ENCODE measurements around the gene HAPLN3. TPM values are rescaled to one million over a fixed set of nuclear protein-coding genes. Genes with fewer than 3 reads are reported as not detected.

Gene HAPLN3
- total and polyA plus RNA-seq, 10 of the 15 experiments (the other 5 are each of a cell fraction or from before 2014, with no cell fraction given), result 0.20 to 5.0 (median 1.4) TPM; not detected in 1

- TF ChIP-seq FOXM1 (IDR thresholded peaks at IDR 0.05; ENCODE audit: low read depth, low read length), result no peak
- TF ChIP-seq SMAD5 (IDR thresholded peaks at IDR 0.05; ENCODE audit: low read depth), result no peak
- no peak for TF ChIP-seq REST (IDR thresholded peaks at IDR 0.05; ENCODE audit: low read depth, low read length)
- TF ChIP-seq, protein P1, sequence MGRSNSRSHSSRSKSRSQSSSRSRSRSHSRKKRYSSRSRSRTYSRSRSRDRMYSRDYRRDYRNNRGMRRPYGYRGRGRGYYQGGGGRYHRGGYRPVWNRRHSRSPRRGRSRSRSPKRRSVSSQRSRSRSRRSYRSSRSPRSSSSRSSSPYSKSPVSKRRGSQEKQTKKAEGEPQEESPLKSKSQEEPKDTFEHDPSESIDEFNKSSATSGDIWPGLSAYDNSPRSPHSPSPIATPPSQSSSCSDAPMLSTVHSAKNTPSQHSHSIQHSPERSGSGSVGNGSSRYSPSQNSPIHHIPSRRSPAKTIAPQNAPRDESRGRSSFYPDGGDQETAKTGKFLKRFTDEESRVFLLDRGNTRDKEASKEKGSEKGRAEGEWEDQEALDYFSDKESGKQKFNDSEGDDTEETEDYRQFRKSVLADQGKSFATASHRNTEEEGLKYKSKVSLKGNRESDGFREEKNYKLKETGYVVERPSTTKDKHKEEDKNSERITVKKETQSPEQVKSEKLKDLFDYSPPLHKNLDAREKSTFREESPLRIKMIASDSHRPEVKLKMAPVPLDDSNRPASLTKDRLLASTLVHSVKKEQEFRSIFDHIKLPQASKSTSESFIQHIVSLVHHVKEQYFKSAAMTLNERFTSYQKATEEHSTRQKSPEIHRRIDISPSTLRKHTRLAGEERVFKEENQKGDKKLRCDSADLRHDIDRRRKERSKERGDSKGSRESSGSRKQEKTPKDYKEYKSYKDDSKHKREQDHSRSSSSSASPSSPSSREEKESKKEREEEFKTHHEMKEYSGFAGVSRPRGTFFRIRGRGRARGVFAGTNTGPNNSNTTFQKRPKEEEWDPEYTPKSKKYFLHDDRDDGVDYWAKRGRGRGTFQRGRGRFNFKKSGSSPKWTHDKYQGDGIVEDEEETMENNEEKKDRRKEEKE (IDR thresholded peaks at IDR 0.05), result no peak
- TF ChIP-seq ELK1 (IDR thresholded peaks at IDR 0.05; ENCODE audit: low read depth, low read length), result no peak
- no peak for TF ChIP-seq IRF4 (IDR thresholded peaks at IDR 0.05; ENCODE audit: low read depth, low read length)
- TF ChIP-seq BHLHE40 (IDR thresholded peaks at IDR 0.05; ENCODE audit: borderline replicate concordance in 1 of 2, low read depth in 2 of 2, low read length in 1 of 2), result peak in 1 of 2 experiments; percentile 61; a peak in 1 of 4 replicates
- TF ChIP-seq PML (IDR thresholded peaks at IDR 0.05; ENCODE audit: low read length), result no peak
- 0 out of 2 replicates have a peak, but pooled peaks have one; percentile 32 for TF ChIP-seq ZBTB33 (IDR thresholded peaks at IDR 0.05)
- TF ChIP-seq MYB (IDR thresholded peaks at IDR 0.05; ENCODE audit: borderline replicate concordance, low read depth, low read length), result no peak
- TF ChIP-seq, protein P2, sequence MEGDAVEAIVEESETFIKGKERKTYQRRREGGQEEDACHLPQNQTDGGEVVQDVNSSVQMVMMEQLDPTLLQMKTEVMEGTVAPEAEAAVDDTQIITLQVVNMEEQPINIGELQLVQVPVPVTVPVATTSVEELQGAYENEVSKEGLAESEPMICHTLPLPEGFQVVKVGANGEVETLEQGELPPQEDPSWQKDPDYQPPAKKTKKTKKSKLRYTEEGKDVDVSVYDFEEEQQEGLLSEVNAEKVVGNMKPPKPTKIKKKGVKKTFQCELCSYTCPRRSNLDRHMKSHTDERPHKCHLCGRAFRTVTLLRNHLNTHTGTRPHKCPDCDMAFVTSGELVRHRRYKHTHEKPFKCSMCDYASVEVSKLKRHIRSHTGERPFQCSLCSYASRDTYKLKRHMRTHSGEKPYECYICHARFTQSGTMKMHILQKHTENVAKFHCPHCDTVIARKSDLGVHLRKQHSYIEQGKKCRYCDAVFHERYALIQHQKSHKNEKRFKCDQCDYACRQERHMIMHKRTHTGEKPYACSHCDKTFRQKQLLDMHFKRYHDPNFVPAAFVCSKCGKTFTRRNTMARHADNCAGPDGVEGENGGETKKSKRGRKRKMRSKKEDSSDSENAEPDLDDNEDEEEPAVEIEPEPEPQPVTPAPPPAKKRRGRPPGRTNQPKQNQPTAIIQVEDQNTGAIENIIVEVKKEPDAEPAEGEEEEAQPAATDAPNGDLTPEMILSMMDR (IDR thresholded peaks at IDR 0.05 in 2 of 3, conservative IDR thresholded peaks at IDR 0.05 in 1 of 3; ENCODE audit: control insufficient read depth in 2 of 3, extremely low read depth in 1 of 3, insufficient read depth in 1 of 3, low read depth in 3 of 3, low read length in 3 of 3), result peak; percentile 73 to 92 (median 82)
- TF ChIP-seq SREBF1 (IDR thresholded peaks at IDR 0.05; ENCODE audit: low read length), result no peak
- TF ChIP-seq HDAC2 (IDR thresholded peaks at IDR 0.05), result no peak
- TF ChIP-seq RAD21 (IDR thresholded peaks at IDR 0.05; ENCODE audit: insufficient read depth, low read depth, low read length), result peak; percentile 48
- TF ChIP-seq RAD51 (IDR thresholded peaks at IDR 0.05), result no peak
Observed at GRCh38 chr15:88894348-88894818, 961 bp downstream of the HAPLN3 start (continued).
